Stimulated activated CD8-positive, alpha-beta memory T cell treated with anti-CD3 and anti-CD28 coated beads, Interleukin-15, amount 100 ng/mL, for 48 hours (primary cell): Measurements from ENCODE around the gene SCNN1A.

Source experiments
- DNase-seq, 2 donors: peaks; one replicate each; pipeline ENCODE4 v3.0.0-alpha.2; 2020; ENCODE audit warnings: low read depth in 2 of 2

The SCNN1A gene

DNA sequence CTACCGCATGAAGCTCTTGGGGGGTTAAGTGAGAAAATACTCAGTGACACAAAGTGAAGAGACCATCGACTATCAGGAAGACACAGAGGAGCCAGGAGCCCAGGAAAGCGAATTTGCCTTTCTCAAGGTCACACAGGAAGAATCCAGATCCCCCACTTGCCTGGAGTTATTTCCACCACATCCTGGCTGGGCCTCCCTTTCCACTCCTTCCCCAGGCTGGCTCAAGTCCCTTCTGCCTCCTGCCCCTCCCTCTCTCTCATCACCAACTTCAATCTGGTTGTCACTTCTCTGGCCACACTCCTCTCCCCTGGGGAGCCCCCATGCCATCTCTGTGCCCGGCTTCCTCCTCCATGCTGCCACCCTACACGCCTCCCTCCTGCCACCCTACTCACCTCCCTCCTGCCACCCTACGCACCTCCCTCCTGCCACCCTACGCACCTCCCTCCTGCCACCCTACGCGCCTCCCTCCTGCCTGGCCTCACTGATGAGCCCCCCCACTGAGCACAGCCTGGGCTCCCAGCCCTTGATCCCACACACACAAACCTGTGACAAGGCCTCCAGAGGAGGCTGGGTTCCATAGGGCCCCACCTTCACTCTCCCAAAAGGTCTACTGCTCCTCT, 6.3 kb downstream of the SCNN1A start:
- DNase-seq, result no peak

DNA sequence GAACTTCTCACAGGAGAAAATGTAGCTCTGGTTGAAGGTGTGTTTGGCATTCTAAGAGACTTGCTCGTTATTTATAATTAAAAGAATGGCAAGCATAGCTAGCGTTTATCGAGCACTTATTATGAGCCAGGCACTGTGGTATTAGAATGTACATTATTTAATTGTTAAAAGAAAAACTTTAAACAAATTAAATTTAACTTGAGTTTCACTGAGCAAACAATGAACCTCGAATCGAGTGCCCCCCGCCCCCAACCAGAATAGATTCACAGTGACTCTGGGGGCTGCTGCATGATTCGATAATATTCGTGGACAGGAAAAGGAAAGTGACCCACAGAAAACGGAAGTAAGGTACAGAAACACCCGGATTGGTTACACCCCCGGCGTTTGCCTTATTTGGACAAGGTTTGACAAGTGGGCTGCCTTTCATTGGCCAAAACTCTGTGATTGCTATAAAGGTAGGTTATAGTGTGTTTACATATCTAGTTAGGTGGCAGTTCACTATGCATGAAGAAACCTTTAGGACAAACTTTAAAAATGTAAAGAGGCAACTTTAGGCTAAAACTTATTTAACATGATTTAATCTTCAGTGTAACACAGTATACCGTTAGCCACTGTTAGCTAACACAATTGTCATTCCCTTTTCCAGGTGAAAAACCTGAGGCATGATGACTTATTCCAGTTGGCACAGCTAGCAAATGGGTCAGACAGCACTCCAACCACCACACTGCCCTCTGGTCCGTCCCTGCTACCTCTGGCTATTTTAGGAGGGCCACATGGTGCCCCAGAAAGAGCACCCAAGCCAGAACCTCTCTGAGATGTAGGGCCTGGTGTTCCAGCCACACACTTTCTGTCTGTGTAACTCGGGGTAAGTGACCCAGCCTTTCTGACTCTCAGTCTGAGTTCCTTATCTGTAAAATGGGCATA, 7.1 kb downstream of the SCNN1A start:
- DNase-seq, result no peak

GRCh38 chr12:6367065-6367968, 8.0 kb downstream of the SCNN1A start:
- DNase-seq, result no peak

DNA sequence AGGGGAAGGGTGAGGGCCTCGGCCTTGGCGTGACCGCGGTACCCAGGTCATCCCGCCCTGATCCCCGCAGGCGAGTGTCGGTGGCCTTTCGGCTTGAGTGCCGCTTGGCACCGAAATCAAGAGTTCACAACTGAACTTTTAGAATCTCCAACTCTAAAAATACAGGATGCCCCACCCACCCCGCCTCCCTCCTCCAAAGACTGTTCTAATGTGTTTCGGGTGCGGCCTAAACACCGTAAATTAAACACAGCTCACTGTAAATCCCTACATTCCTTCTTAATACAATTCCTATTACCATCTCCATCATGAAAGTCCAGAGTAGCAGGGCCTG, 11.4 kb downstream of the SCNN1A start:
- no peak for DNase-seq

DNA sequence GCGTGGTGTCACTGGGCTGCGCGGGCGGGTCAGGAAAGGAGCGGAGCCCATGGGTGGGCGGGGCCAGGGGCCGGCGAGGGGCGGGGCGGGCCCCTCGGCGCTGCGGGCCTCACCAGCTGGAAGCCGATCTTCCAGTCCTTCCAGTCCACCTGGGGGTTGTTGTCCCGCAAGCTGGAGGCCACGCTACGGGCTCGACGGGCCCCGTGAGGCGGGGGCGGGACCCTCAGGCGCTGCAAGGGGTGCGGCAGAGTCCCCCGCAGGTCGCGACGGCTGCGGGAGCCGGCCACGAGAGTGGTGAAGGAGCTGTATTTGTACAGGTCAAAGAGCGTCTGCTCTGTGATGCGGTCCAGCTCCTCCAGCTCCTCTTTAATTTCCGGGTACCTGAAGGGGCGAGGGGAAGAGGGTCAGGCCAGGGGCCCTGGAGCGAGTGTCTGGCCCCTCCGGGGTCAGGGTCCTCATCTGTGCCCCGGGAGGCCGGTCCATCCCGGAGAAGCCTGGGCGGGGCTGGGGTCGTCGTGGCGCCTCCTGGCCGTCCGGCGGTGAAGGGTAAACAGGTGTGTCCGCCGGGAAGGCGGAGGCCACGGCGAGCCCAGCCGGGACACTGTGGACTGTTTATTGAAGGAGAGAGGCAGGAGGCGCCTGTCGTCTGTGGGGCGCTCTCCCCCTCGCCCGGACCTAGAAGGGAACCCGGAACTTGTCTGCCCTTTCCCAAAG, 11.9 kb downstream of the SCNN1A start:
- peak; percentile 64 to 66 for DNase-seq

- no peak for DNase-seq
Observed at GRCh38 chr12:6363010-6363329, 12.4 kb downstream of the SCNN1A start.

- no peak for DNase-seq
Observed at GRCh38 chr12:6362403-6362802, 13.0 kb downstream of the SCNN1A start.

DNA sequence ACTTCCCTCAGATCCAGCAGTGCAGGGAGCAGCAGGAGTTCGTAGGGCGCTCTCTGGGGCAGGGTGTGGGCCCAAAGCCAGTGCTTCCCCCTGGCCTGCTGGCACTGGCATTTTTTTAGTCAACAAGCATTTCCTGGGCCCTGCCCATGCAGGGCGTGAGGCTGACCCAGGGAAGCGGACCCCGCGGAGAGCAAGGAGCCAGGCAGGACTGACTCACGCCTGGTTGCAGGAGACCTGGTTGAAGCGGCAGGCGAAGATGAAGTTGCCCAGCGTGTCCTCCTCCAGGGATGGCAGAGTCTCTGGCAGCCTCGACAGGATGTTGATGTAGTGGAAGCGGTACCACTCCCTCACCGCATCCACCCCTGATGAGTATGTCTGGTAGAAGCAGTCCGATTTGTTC, 13.5 kb downstream of the SCNN1A start:
- no peak for DNase-seq

GRCh38 chr12:6360578-6361490, 14.5 kb downstream of the SCNN1A start:
- no peak for DNase-seq

DNA sequence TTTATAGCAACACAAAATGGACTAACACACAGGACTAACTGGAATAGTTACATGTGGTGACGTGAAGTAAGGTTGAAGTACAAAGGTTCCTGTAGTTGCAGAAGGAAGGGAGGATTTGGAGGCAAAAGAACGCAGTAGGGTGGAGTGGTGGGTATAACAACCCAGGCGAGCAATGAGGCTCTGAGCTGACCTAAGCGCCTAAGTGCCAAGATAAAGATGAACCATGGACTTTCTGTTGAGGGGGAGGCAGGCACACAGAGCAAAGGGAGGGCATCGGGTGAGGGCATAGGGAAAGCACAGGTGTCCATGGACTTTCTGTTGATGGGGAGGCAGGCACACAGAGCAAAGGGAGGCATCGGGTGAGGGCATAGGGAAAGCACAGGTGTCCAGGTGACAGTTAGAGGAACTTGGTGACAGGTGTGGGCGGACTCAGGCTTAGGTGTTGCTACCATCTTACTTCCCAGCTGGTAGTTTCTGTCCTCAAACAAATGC, 15.2 kb downstream of the SCNN1A start:
- no peak for DNase-seq

DNA sequence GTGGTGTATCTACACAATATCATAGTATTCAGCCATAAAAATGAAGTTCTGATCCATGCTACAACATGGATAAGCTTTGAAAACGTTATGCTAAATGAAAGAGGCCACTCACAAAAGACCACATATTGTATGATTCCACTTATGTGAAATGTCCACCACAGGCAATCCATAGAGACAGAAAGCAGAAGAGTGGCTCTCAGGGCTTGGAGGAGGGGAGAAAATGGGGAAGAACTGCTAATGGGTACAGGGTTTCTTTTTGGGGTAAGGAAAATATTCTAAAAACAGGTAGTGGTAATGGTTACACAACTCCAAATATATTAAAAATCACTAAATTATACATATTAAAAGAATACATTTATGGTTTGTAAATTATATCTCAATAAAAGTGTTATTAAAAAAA, 16.5 kb downstream of the SCNN1A start:
- DNase-seq, result no peak

- no peak for DNase-seq
Observed at GRCh38 chr12:6356374-6356820, 19.0 kb downstream of the SCNN1A start.

GRCh38 chr12:6355491-6356373, 19.6 kb downstream of the SCNN1A start:
- no peak for DNase-seq

- DNase-seq, result no peak
Observed at GRCh38 chr12:6354495-6355393, 20.6 kb downstream of the SCNN1A start.

GRCh38 chr12:6352193-6353173, 22.9 kb downstream of the SCNN1A start:
- no peak for DNase-seq

GRCh38 chr12:6351622-6352021, 23.7 kb downstream of the SCNN1A start:
- no peak for DNase-seq
